Dendritic cell treated with granulocyte-macrophage colony-stimulating factor and Interleukin-4, amounts not matched to agents 40 ng/mL and 50 ng/mL, for 4 days (primary cell): ENCODE data around the gene DNASE1.

Source experiments
- H3K27ac Mint-ChIP-seq: one replicate; pipeline ENCODE4 v1.8.0; 2022; ENCODE audit warnings: mild to moderate bottlenecking, mixed read lengths
- H3K27me3 Mint-ChIP-seq: one replicate; pipeline ENCODE4 v1.8.0; 2022; ENCODE audit warnings: mild to moderate bottlenecking, mixed read lengths
- H3K36me3 Mint-ChIP-seq: one replicate; pipeline ENCODE4 v1.8.0; 2022; ENCODE audit warnings: low read depth, mixed read lengths
- H3K4me1 Mint-ChIP-seq: one replicate; pipeline ENCODE4 v1.8.0; 2022; ENCODE audit warnings: low read depth, mixed read lengths
- H3K4me3 Mint-ChIP-seq: one replicate; pipeline ENCODE4 v1.8.0; 2022; ENCODE audit warnings: mild to moderate bottlenecking, moderate library complexity, mixed read lengths
- H3K9me3 Mint-ChIP-seq: one replicate; pipeline ENCODE4 v1.8.0; 2022; ENCODE audit warnings: mixed read lengths
- intact Hi-C: fragments of 100-400 bp; cut with micrococcal nuclease; formaldehyde crosslinking; loops from one replicate; pipeline ENCODE4 v1.15.0; 2022

Gene DNASE1

DNA sequence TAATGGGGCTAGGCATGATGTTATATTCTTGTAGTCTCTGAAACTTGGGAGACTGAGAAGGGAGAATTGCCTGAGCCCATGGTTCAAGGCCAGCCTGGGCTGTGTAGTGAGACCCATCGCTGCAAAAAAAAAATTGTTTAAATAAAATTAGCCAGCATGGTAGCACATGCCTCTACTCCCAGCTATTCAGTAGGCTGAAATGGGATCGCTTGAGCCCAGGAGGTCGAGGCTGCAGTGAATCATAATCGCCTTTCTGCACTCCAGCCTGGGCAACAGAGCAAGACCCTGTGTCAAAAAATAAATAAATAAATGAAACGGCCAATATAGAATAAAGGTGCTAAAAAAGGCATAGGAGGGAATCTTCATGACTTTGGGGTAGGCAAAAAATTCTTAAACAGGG lies 29.2 kb upstream of the DNASE1 start:
- Mint-ChIP-seq H3K4me3 (no peak overlapping the region), H3K4me1 (peaks cover 41% of the 10 kb centered on the region), H3K27me3 (no peaks in the 10 kb centered on the region), H3K27ac (peak overlapping the region; percentile 64), H3K36me3 (no peaks in the 10 kb centered on the region), H3K9me3 (no peaks in the 10 kb centered on the region)
- intact Hi-C loops = no loop called here

DNA sequence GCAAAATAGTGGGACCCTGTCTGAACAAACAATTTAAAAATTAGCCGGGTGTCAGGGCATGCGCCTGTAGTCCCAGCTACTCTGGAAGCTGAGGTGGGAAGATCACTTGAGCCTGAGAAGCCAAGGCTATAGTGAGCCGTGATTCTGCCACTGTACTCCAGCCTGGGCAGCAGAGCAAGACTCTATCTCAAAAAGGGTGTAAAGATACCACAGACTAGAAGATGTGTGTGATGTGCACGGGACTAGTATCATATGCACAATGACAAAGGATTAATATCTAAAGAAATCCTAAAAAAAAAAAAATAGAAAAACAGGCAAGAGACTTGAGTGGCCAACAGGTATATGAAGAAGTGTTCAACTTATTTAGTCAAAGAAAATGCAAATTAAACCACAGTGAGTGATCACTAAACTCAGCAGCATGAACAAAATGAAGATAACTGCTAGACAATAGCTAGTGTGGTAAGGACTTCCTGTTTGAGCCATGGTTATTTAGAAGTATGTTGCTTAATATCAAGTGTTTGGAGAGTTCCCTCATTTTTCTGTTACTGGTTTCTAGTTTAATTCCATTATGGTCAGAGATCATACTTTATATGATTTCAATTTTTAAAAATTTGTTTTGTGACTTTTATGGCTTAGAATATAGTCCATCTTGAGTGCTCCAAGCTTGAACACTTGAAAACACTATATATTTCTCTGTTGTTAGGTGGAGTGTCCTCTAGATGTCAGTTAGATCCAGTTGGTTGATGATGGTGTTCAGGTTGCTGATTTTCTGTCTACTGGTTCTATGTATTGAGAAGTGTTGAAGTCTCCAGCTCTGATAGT lies 28.4 kb upstream of the DNASE1 start:
- Mint-ChIP-seq H3K9me3 (no peaks in the 10 kb centered on the region), H3K27ac (peak overlapping the region; percentile 64), H3K27me3 (no peaks in the 10 kb centered on the region), H3K4me1 (peaks cover 41% of the 10 kb centered on the region), H3K36me3 (no peaks in the 10 kb centered on the region), H3K4me3 (no peak overlapping the region)
- intact Hi-C loops = no loop called here

DNA sequence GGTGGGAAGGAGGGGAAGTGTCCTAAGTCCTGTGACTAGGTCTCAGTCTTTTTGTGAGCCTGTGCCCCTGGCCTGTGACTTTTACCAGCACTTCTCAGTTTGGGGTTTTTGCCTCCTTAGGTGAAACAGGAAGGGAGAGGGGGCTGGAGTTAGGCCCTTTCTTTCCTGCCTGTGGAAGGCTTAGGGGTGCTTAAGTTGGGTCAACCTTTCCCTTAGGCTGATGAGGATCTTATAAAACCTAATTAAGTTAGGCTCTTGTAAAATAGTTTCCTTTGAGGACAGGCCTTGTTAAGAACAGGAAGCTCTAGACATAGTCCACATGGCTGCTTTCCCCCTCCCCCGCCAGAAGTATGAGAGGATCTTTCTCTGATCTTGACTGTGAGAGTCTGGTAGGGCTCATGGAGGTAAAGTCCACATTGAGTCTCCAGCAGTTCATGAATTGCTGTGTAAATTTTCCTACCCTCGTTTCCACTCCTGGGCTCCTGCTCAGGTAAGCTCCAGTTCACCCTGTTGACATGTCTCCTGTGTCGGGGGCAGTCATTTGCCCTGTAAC lies 17.0 kb upstream of the DNASE1 start:
- intact Hi-C loops = no loop called here
- Mint-ChIP-seq H3K27ac (peak overlapping the region; percentile 78), H3K4me3 (no peak overlapping the region)

DNA sequence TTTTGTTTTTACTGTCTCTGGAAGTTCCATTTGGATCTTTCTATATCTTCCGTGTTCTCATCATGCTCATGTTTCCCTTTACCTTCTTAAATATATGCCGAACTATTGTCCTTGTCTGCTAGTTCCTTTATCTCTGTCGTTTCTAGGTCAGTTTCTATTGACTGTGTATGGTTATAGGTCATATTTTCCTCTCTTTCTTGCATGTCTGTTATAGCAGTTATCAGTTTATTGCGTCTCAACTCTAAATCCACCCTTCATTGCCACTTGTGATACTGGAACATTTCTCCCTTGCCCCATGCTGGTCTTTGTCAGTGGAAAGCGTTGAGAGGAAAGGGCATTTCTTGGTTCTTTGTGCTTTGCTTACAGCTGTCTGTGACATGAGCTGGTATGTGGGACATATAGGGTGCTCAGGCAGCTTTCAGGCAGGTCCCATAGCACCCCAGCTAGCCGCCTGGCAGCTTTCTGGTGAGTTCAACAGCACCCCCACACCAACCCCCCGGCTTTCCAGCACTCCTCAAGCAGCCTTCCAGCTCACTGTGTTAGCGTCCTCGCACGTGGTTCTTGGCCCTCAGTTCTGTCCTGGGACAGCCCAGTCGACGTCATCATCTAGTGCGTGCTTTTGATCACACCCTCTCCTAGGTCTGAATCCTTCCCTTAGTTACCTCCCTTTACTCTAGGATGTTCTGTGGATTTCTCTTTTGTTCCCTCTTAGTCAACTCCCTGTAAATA lies 15.4 kb upstream of the DNASE1 start:
- Mint-ChIP-seq H3K9me3 (no peaks in the 10 kb centered on the region), H3K27me3 (no peaks in the 10 kb centered on the region), H3K4me3 (no peak overlapping the region), H3K27ac (no peak overlapping the region), H3K36me3 (peaks cover 37% of the 10 kb centered on the region), H3K4me1 (peaks cover 41% of the 10 kb centered on the region)
- intact Hi-C loops = no loop called here

More for the DNA sequence above, 17.0 kb upstream of the DNASE1 start:
- no peaks in the 10 kb centered on the region for H3K9me3 Mint-ChIP-seq
- H3K4me1 Mint-ChIP-seq = peaks cover 31% of the 10 kb centered on the region
- peaks cover 24% of the 10 kb centered on the region for H3K36me3 Mint-ChIP-seq
- H3K27me3 Mint-ChIP-seq = no peaks in the 10 kb centered on the region

DNA sequence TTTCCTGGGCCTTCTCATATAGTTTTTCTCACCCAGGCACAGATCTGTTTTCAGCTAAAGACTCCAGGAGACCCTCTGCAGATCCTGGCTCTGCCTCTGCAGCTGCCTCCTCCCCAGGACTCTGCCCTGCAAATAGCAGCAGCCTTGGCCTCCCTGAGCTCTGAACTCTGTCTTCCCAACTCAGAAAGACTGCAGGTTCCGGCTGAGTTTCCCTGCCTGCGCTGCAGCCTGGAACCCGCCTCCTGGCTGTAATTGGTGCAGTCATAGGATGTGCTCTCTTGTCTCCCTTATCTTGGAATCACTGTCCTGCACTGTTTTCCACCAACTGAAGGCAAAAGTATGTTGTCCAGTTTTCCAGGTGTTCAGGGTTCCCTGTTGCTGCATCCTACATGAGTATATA lies 14.3 kb upstream of the DNASE1 start:
- intact Hi-C loops = no loop called here
- Mint-ChIP-seq H3K27me3 (no peaks in the 10 kb centered on the region), H3K9me3 (no peaks in the 10 kb centered on the region), H3K36me3 (peaks cover 47% of the 10 kb centered on the region), H3K4me3 (no peak overlapping the region), H3K4me1 (peaks cover 41% of the 10 kb centered on the region), H3K27ac (no peak overlapping the region)

DNA sequence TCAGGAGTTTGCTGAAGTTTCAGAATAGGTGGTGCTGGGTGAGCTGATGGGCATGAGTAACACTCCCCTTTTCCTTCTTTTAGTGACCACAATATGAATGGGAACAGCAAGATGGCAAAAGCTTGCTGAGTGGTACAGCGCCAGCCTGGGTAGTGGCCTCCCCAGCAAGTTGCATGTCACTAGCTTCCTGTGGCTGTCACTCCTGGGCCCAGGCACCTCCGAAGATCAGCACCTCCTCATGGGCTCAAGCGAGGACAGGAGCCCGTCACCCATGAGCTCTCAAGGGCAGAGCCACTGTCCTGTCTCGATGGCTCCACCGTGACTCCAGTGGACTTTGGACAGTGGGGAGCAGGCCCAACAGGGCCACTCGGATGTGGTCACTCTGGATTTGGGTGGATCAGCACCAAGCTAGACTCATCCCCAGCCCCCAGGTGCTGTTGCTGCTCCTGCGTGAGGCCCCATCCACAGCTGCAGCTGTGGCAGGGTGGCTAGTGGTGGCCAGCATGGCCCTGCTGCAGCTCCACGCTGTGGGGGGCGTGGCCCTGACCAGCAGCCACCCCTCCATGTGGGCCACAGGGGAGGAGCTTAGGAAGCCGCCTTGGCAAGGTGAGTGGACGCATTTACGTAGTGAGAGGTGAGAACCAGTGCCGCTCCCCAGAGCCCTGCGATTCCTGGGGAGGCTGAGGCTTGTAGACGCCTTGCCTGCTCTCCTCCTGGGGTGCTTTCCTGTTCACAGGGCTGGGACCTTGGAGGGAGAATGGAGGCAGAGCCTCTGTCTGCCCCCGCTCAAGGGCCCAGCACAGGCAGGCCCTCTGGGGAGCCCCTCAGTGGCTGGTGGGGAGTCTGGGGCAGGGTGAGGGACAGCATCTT lies 13.6 kb upstream of the DNASE1 start:
- no peaks in the 10 kb centered on the region for H3K9me3 Mint-ChIP-seq
- no peaks in the 10 kb centered on the region for H3K27me3 Mint-ChIP-seq
- H3K4me3 Mint-ChIP-seq = no peak overlapping the region
- no peak overlapping the region for H3K27ac Mint-ChIP-seq
- intact Hi-C loops = no loop called here
- peaks cover 54% of the 10 kb centered on the region for H3K36me3 Mint-ChIP-seq
- H3K4me1 Mint-ChIP-seq = peaks cover 35% of the 10 kb centered on the region

DNA sequence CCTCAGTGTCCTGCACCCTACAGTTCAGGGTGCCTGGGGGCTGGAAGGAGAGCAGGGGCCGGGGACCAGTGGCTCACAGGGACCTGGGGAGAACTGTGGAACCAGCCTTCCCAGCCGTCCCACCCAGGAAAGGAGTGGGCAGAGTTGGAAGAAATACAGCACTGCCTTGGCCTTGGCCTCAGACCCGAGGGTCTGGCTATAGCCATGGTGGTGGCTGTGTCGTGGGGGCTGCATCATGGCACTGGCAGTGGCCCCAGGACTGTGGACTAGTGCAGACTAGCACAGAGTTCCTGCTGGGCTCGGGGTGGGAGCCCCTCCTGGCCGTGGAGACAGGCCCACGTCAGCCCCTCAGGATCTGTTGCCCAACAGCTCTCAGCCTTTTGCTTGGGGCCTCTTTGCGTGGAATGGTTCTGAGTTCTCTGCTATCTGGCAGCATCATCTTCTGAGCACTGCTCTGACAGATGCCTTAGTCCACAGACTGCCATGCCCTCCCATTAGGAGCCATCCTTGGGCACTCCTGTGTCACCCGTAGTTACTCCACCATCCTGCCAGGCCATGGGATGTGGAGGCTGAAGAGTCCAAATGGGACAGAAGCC lies 12.6 kb upstream of the DNASE1 start:
- peaks cover 25% of the 10 kb centered on the region for H3K4me1 Mint-ChIP-seq
- no peak overlapping the region for H3K27ac Mint-ChIP-seq
- no peaks in the 10 kb centered on the region for H3K9me3 Mint-ChIP-seq
- no peaks in the 10 kb centered on the region for H3K27me3 Mint-ChIP-seq
- H3K4me3 Mint-ChIP-seq = no peak overlapping the region
- intact Hi-C loops = no loop called here
- peaks cover 61% of the 10 kb centered on the region for H3K36me3 Mint-ChIP-seq

DNA sequence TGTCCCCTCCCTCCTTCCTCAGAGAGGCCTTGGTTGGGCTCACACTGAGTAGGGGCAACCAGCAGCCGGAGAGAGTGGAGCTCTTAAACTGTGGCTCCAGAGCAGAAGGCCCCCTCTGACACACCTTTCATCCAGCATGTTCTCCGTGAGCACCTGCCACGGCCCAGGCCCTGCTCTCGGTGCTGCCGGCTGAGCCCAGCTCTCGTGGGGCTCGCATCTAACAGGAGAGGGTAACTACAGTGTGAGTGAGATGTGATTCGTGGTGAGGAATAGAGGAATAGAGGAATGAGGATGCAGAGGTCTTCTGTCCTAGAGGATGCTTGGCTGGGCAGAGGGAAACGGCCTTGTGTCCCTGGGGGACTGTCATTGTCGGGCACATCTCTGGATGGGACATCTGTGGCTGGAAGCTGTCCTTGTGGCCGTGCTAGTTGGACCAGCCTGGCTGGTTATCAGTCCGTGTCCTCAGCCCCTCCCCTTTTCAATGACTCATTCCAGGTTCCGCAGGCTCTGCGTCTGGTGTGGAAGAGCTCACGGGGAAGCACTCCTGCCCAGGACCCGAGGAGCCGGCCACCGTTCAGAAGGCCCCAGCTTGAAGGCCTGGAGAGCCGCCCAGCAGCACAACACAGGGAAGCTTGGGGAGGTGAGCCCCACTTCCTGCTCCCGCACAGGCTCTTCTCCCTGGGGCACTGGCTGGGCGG lies 11.9 kb upstream of the DNASE1 start:
- Mint-ChIP-seq H3K4me1 (peaks cover 19% of the 10 kb centered on the region), H3K27ac (no peak overlapping the region), H3K27me3 (no peaks in the 10 kb centered on the region), H3K36me3 (peaks cover 61% of the 10 kb centered on the region), H3K4me3 (no peak overlapping the region), H3K9me3 (no peaks in the 10 kb centered on the region)
- intact Hi-C loops = no loop called here

DNA sequence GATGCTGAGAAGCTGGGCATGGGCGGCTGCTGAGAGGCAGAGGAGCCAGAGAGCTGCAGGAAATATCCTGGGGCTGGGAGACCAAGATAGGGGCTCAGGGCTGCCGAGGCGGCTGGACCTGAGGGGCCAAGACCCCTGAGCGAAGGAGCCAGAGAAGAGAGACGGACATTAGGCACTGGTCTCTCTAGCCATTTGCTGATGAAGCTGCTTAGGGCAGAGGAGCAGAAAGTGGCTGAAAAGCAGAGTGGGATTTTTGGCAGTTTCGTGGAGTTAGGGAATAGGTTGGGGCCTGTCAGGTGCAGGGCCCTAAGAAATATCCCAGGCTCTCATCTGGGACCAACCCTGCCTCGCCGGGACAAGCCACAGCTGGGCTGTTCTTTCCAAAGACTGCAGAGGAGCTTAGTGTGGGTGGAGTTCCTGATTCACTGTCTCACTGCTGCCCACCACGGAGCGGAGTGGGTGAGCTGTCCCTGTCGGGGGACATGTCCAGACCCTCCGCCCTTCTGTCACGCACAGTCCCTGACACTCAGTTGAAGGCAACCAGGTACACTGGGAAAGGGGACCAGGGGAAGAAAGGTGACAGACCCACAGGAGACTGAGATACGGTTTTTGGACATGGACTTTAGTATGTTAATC lies 11.3 kb upstream of the DNASE1 start:
- H3K9me3 Mint-ChIP-seq = no peaks in the 10 kb centered on the region
- H3K27me3 Mint-ChIP-seq = no peaks in the 10 kb centered on the region
- H3K36me3 Mint-ChIP-seq = peaks cover 61% of the 10 kb centered on the region
- H3K4me1 Mint-ChIP-seq = peaks cover 13% of the 10 kb centered on the region
- intact Hi-C loops = no loop called here
- H3K27ac Mint-ChIP-seq = no peak overlapping the region
- no peak overlapping the region for H3K4me3 Mint-ChIP-seq

DNA sequence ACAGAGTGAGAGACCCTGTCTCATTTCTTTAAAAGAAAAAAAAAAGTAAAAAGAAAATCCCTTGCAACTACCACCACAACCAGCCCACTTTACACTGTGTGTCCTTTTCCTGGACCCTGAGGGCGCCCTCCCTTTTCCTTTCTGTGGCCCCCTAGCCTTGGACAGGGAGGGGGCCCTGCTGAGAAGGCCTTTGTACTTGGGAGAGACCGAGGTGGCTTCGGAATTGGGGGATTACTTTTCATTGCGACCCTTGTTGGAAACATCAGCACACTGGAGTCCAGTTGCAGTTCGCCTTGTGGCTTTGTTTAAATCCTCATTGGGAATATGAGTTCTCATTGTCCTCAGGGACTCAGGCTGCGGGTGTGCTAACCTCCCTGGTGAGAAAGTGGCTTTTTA lies 9.4 kb upstream of the DNASE1 start:
- no peak overlapping the region for H3K27ac Mint-ChIP-seq
- H3K36me3 Mint-ChIP-seq = peaks cover 66% of the 10 kb centered on the region
- H3K9me3 Mint-ChIP-seq = no peaks in the 10 kb centered on the region
- H3K27me3 Mint-ChIP-seq = no peaks in the 10 kb centered on the region
- peaks cover 13% of the 10 kb centered on the region for H3K4me1 Mint-ChIP-seq
- intact Hi-C loops = no loop called here
- no peak overlapping the region for H3K4me3 Mint-ChIP-seq

DNA sequence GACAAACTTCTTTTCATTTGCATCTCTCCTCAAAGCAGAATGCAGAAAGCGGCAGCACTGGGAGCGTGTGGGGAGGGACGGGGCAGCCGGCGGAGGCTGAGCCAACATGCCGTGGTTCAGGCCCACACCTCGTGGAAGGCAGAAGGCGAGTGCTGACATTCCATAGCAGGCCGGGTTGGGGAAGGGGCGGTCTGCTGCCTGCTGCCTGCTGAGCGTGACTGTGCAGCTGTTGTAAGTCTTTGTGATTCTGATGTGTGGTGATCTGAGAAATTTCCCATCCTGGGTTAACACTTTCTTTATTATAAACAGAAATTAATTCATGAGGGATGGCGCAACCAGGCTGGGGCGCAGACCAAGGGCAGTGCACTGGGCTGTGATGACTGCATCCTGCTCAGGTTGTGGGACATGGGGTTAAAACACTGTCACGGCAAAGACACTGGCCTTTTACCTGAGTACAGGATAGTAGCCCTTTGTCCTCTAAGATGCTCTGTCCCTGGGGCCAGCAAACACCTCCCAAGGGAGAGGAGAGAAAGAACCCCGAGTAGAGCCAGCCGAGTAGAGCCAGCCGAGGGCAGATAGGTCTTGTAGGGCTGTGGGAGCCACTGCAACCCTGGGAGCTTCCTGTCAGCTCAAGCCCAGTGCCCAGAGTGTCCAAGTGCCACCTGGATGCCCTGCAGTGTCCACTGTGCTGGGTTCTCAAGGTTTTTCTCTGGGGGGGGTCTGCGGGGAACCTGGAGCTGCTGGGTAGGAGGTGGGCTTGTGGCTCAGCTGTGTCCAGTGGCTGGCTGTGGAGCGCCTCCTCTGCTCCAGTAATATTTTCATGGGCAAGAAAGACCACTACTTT lies 8.8 kb upstream of the DNASE1 start:
- peaks cover 13% of the 10 kb centered on the region for H3K4me1 Mint-ChIP-seq
- intact Hi-C loops = no loop called here
- no peaks in the 10 kb centered on the region for H3K9me3 Mint-ChIP-seq
- H3K36me3 Mint-ChIP-seq = peaks cover 61% of the 10 kb centered on the region
- no peak overlapping the region for H3K27ac Mint-ChIP-seq
- H3K27me3 Mint-ChIP-seq = no peaks in the 10 kb centered on the region
- H3K4me3 Mint-ChIP-seq = no peak overlapping the region

DNA sequence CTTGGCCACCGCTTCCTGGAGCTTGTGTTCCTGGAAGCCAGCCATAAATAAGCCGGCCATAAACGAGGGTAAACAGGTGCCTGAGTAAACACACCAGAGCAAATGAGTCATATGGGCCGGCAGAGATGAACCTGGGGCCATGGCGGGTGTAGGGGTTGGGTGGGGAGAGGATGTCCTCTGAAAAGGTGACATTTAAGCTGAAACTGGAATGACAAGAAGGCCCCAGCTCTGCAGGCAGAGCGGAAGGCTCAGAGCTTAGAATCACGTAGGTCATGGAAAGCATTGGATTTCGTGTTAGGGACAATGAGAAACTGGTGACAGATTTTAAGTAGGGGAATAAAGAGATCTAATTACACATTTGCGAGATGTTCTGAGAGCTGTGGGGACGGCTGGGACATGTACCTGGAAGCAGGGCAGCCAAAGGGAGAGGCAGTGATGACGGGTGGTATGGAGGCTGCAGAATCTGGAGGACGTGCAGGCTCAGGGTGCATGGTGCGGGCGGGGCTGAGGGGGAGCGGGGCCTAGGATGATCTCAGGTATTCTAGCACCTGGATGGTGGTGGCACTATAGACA lies 8.1 kb upstream of the DNASE1 start:
- intact Hi-C loops = no loop called here
- H3K4me3 Mint-ChIP-seq = no peak overlapping the region
- no peak overlapping the region for H3K27ac Mint-ChIP-seq
- H3K9me3 Mint-ChIP-seq = no peaks in the 10 kb centered on the region
- peaks cover 18% of the 10 kb centered on the region for H3K4me1 Mint-ChIP-seq
- H3K27me3 Mint-ChIP-seq = no peaks in the 10 kb centered on the region
- H3K36me3 Mint-ChIP-seq = peaks cover 61% of the 10 kb centered on the region
